ENCODE measurements around the gene MRPL49. TPM values are rescaled to one million over a fixed set of nuclear protein-coding genes. Genes with fewer than 3 reads are reported as not detected.

MRPL49 gene
- total RNA-seq, 1 experiment from 2014 or later = 55.9 TPM

- H3K27me3 Mint-ChIP-seq (ENCODE audit: low read depth) = no peaks in the 10 kb centered on the region
- ChIA-PET POLR2A (interaction anchor here (1.0 to 2.2 kb wide), 8 partner anchors 9 to 70 kb away, joined by 3 to 19 read pairs (median 6); partner anchors contain the start of genes CAPN1, FAU, MRPL49 and VPS51), CTCF (interaction anchor here (0.6 to 4.8 kb wide), 28 partner anchors 9 to 352 kb away, joined by 3 to 104 read pairs (median 5); partner anchors contain the start of genes ARL2, BATF2, CAPN1 and FAU)
- H3K9me3 Mint-ChIP-seq = no peaks in the 10 kb centered on the region
- DNase-seq (ENCODE audit: low spot score) (peak; percentile 97), ATAC-seq (peak; percentile 77)
- H3K27ac Mint-ChIP-seq = peak within 1 kb of the TSS; percentile 89
- peaks cover 17% of the 10 kb centered on the region for H3K4me1 Mint-ChIP-seq
- no peaks in the 10 kb centered on the region; the same call in 1 of the 2 replicates for H3K36me3 Mint-ChIP-seq
- H3K4me3 Mint-ChIP-seq = peak within 1 kb of the TSS; percentile 91
- TF ChIP-seq FOXP1 (CRISPR knock-in tag; IDR thresholded peaks at IDR 0.05; ENCODE audit: borderline replicate concordance) = no peak
- TF ChIP-seq ZNF263 (CRISPR knock-in tag; IDR thresholded peaks at IDR 0.05; ENCODE audit: low read depth) = no peak
- TF ChIP-seq TP53 (CRISPR knock-in tag; IDR thresholded peaks at IDR 0.05) = no peak
- no peak for TF ChIP-seq NFE2L1 (CRISPR knock-in tag; IDR thresholded peaks at IDR 0.05)
- no peak for TF ChIP-seq ZNF219 (CRISPR knock-in tag; IDR thresholded peaks at IDR 0.05; ENCODE audit: borderline replicate concordance)
- TF ChIP-seq ZNF671 (CRISPR knock-in tag; IDR thresholded peaks at IDR 0.05) = no peak; the same call in 1 of the 2 replicates
- no peak for TF ChIP-seq SMAD4 (CRISPR knock-in tag; IDR thresholded peaks at IDR 0.05)
- peak; percentile 74; the same call in 1 of the 2 replicates for TF ChIP-seq JUN (CRISPR knock-in tag; IDR thresholded peaks at IDR 0.05)
- TF ChIP-seq ATF2 (CRISPR knock-in tag; IDR thresholded peaks at IDR 0.05; ENCODE audit: borderline replicate concordance, low read depth) = no peak
- peak; percentile 14; the same call in 1 of the 2 replicates for TF ChIP-seq USF1 (CRISPR knock-in tag; IDR thresholded peaks at IDR 0.05)
- peak; percentile 34; the same call in 1 of the 2 replicates for TF ChIP-seq TCF7 (CRISPR knock-in tag; IDR thresholded peaks at IDR 0.05; ENCODE audit: low read depth)
- TF ChIP-seq CREM (CRISPR knock-in tag; IDR thresholded peaks at IDR 0.05) = peak; percentile 82; the same call in 1 of the 2 replicates
- no peak for TF ChIP-seq USF2 (CRISPR knock-in tag; IDR thresholded peaks at IDR 0.05)
- no peak for TF ChIP-seq NR1H2 (CRISPR knock-in tag; IDR thresholded peaks at IDR 0.05)
- TF ChIP-seq ZNF512 (CRISPR knock-in tag; IDR thresholded peaks at IDR 0.05; ENCODE audit: borderline replicate concordance) = no peak
- no peak for TF ChIP-seq SOX15 (CRISPR knock-in tag; IDR thresholded peaks at IDR 0.05)
- TF ChIP-seq E2F5 (CRISPR knock-in tag; IDR thresholded peaks at IDR 0.05) = peak; percentile 68
- TF ChIP-seq ZMAT4 (CRISPR knock-in tag; IDR thresholded peaks at IDR 0.05) = peak; percentile 57; the same call in 1 of the 2 replicates
- TF ChIP-seq RELA (CRISPR knock-in tag; IDR thresholded peaks at IDR 0.05; ENCODE audit: borderline replicate concordance) = no peak
- no peak for TF ChIP-seq GTF2I (CRISPR knock-in tag; conservative IDR thresholded peaks at IDR 0.05)
- no peak for TF ChIP-seq IRF1 (CRISPR knock-in tag; IDR thresholded peaks at IDR 0.05)
- no peak for TF ChIP-seq ZNF138 (CRISPR knock-in tag; conservative IDR thresholded peaks at IDR 0.05)
- TF ChIP-seq E2F1 (CRISPR knock-in tag; IDR thresholded peaks at IDR 0.05) = no peak
- no peak for TF ChIP-seq FOXJ3 (CRISPR knock-in tag; IDR thresholded peaks at IDR 0.05; ENCODE audit: borderline replicate concordance)
- TF ChIP-seq IRF2 (CRISPR knock-in tag; IDR thresholded peaks at IDR 0.05; ENCODE audit: borderline replicate concordance, low read depth) = no peak
- 0 out of 2 replicates have a peak, but pooled peaks have one; percentile 21 for TF ChIP-seq ZBTB43 (CRISPR knock-in tag; IDR thresholded peaks at IDR 0.05)
Measured at GRCh38 chr11:65111744-65112545, 10.2 kb upstream of the MRPL49 start, which contains the start of gene TM7SF2. TSS of gene TM7SF2 (plus strand) at chr11:65111872. CDS start at chr11:65112016, 144 bp downstream.

Measured in WTC11 (cell line).